ENCODE data around the gene ETF1.

Gene ETF1

DNA sequence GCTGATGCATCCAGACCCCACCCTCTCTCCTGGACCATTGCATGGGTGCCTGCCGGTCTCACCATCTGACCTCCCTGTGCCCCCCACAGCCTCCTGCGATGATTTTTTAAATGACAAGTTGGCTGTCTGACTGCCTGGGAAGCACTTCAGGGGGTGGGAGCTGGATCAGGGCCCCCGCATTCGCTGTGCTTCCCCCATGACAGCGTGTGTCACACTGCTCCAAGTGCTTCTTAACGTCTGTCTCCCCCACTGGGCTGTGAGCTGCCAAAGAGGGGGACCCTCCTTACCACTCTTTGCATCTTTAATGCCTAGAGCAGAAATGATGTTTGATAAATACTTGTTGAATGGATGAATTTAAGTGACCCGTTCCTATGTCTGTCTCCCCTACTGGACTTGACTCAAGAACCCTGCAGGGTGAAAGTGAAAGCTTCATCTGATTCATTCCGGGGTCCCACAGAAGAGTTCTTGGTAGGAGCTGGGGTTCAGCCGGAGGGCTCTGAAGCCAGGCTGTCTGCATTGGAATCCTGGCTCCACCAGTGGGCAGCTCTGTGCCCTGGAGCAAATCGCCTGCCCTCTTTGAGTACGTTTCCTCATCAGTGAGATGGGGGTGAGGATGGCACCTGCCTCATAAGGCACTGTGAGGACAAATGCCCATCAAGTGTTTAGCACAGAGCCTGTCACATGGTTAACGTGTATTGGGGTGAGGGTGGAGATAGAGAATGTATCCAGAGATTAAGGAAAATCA is 85.3 kb downstream of the ETF1 start:
- Histone ChIP-seq H3K27ac (ENCODE audit: low read depth, low read length) (no peak overlapping the region), H3K27me3 (ENCODE audit: control insufficient read depth in 1 of 2, insufficient read depth in 2 of 2, low read length in 2 of 2) (no peaks in the 10 kb centered on the region), H3K36me3 (ENCODE audit: insufficient read depth, low read length) (no peaks in the 10 kb centered on the region), H3K9me3 (ENCODE audit: low read length) (no peaks in the 10 kb centered on the region), H3K9ac (ENCODE audit: low read length) (no peak overlapping the region), H3K4me3 (ENCODE audit: low read depth in 1 of 2, low read length in 2 of 2) (no peak overlapping the region), H3K4me1 (ENCODE audit: insufficient read depth, low read length) (peaks cover 26% of the 10 kb centered on the region)

Data from muscle layer of colon (tissue), 2 donors.